Mesenchymal stem cell (in vitro differentiated cells and primary cell): Measurements from ENCODE around the gene SSC4D.

Source experiments
- DNase-seq: peaks from one replicate; pipeline ENCODE4 v3.0.0-alpha.2; 2013
- H2AFZ ChIP-seq: one replicate; pipeline ENCODE4 v1.6.1; 2013; ENCODE audit warnings: low read depth, mild to moderate bottlenecking, control low read depth, inconsistent platforms, low read length, moderate library complexity
- H2AK5ac ChIP-seq: 2 replicates; pipeline ENCODE4 v1.6.1; 2013; ENCODE audit warnings: low read length, moderate library complexity, mild to moderate bottlenecking, inconsistent platforms; ENCODE audit not compliant: severe bottlenecking
- H2BK120ac ChIP-seq: one replicate; pipeline ENCODE4 v1.6.1; 2013; ENCODE audit warnings: low read depth, mild to moderate bottlenecking, inconsistent platforms, low read length, moderate library complexity
- H2BK12ac ChIP-seq, 2 experiments: one replicate each; pipeline ENCODE4 v1.6.1; 2013; ENCODE audit warnings: inconsistent platforms in 2 of 2, low read length in 2 of 2, mild to moderate bottlenecking in 2 of 2, moderate library complexity in 2 of 2, control low read depth in 1 of 2
- H2BK15ac ChIP-seq: one replicate; pipeline ENCODE4 v1.6.1; 2013; ENCODE audit warnings: mild to moderate bottlenecking, low read depth, inconsistent platforms; ENCODE audit not compliant: poor library complexity, severe bottlenecking
- H2BK5ac ChIP-seq: 2 replicates; pipeline ENCODE4 v1.6.1; 2013; ENCODE audit warnings: low read depth, mild to moderate bottlenecking, low read length, control low read depth, inconsistent platforms; ENCODE audit not compliant: poor library complexity, severe bottlenecking
- H3K14ac ChIP-seq, 2 experiments: one replicate each; pipeline ENCODE4 v1.6.1; 2013; ENCODE audit warnings: inconsistent platforms in 2 of 2, low read length in 2 of 2, control low read depth in 1 of 2, mild to moderate bottlenecking in 1 of 2, moderate library complexity in 1 of 2
- H3K18ac ChIP-seq, 2 experiments: one replicate each; pipeline ENCODE4 v1.6.1; 2013; ENCODE audit warnings: inconsistent platforms in 2 of 2, low read length in 2 of 2, control low read depth in 1 of 2, low read depth in 1 of 2, mild to moderate bottlenecking in 1 of 2
- H3K23ac ChIP-seq, 2 experiments: one replicate each; pipeline ENCODE4 v1.6.1; 2013; ENCODE audit warnings: inconsistent platforms in 2 of 2, low read length in 2 of 2, mild to moderate bottlenecking in 2 of 2, moderate library complexity in 2 of 2, control low read depth in 1 of 2
- H3K27ac ChIP-seq: 2 replicates; pipeline ENCODE4 v1.5.1; 2013; ENCODE audit warnings: mild to moderate bottlenecking, moderate library complexity, low read length, control low read depth, inconsistent platforms; ENCODE audit not compliant: poor library complexity, severe bottlenecking
- H3K27me3 ChIP-seq, 2 experiments: 2 replicates each; pipeline versions ENCODE4 v1.6.1 to v1.7.0; 2013; ENCODE audit warnings: low read length in 2 of 2, mild to moderate bottlenecking in 2 of 2, moderate library complexity in 2 of 2, control low read depth in 1 of 2, inconsistent platforms in 1 of 2; ENCODE audit not compliant: control insufficient read depth in 1 of 2, insufficient read depth in 1 of 2
- H3K36me3 ChIP-seq, 2 experiments: 2 replicates each; pipeline versions ENCODE4 v1.6.1 to v1.7.0; 2013; ENCODE audit warnings: low read length in 2 of 2, control low read depth in 1 of 2, inconsistent platforms in 1 of 2, low read depth in 1 of 2, mild to moderate bottlenecking in 1 of 2; ENCODE audit not compliant: insufficient read depth in 2 of 2, control insufficient read depth in 1 of 2
- H3K4ac ChIP-seq, 2 experiments: one replicate each; pipeline ENCODE4 v1.6.1; 2013; ENCODE audit warnings: inconsistent platforms in 2 of 2, low read length in 2 of 2, mild to moderate bottlenecking in 2 of 2, moderate library complexity in 2 of 2, control low read depth in 1 of 2, low read depth in 1 of 2
- H3K4me1 ChIP-seq: 2 replicates; pipeline ENCODE4 v1.6.1; 2013; ENCODE audit warnings: low read depth, low read length, control low read depth; ENCODE audit not compliant: control insufficient read depth, insufficient read depth
- H3K4me2 ChIP-seq: 2 replicates; pipeline ENCODE4 v1.6.1; 2013; ENCODE audit warnings: low read length, mild to moderate bottlenecking, inconsistent platforms; ENCODE audit not compliant: poor library complexity, severe bottlenecking
- H3K4me3 ChIP-seq, 2 experiments: 2 replicates each; pipeline versions ENCODE4 v1.5.1 to v1.7.0; 2013; ENCODE audit warnings: low read length in 2 of 2, mild to moderate bottlenecking in 2 of 2, control low read depth in 1 of 2, low read depth in 1 of 2; ENCODE audit not compliant: insufficient read depth in 1 of 2
- H3K79me1 ChIP-seq: replicated peaks from 2 replicates; pipeline ENCODE4 v1.6.1; 2013; ENCODE audit warnings: mild to moderate bottlenecking, control low read depth, low read length, inconsistent platforms; ENCODE audit not compliant: poor library complexity, severe bottlenecking
- H3K9ac ChIP-seq: 2 replicates; pipeline ENCODE4 v1.7.0; 2013; ENCODE audit warnings: mild to moderate bottlenecking, low read length, moderate library complexity
- H3K9me3 ChIP-seq: 2 replicates; pipeline ENCODE4 v1.7.0; 2013; ENCODE audit warnings: mild to moderate bottlenecking, low read length; ENCODE audit not compliant: control insufficient read depth
- H4K8ac ChIP-seq: one replicate; pipeline ENCODE4 v1.6.1; 2013; ENCODE audit warnings: inconsistent platforms, mild to moderate bottlenecking, low read length, moderate library complexity
- H4K91ac ChIP-seq: one replicate; pipeline ENCODE4 v1.6.1; 2013; ENCODE audit warnings: mild to moderate bottlenecking, low read length, inconsistent platforms
- WGBS: methylation state at CpG from one replicate; pipeline ENCODE4 v1.1.7; 2013; ENCODE audit warnings: mixed read lengths; 5-methylcytosine and 5-hydroxymethylcytosine counted together

Gene SSC4D

GRCh38 chr7:76343931-76344321, 65.6 kb downstream of the SSC4D start:
- no peak overlapping the region for H3K4me2 ChIP-seq
- no peaks in the 10 kb centered on the region for H3K9me3 ChIP-seq
- H3K27me3 ChIP-seq, result no peaks in the 10 kb centered on the region
- H3K4ac ChIP-seq, result no peak overlapping the region
- no peak overlapping the region for H3K27ac ChIP-seq
- H3K9ac ChIP-seq, result no peak overlapping the region
- H3K14ac ChIP-seq, result no peak overlapping the region
- WGBS, result 99% methylated on average over 6 of the region's 6 CpGs
- H3K18ac ChIP-seq, result no peak overlapping the region
- H3K4me3 ChIP-seq, result no peak overlapping the region
- H3K4me1 ChIP-seq, result peaks cover 9% of the 10 kb centered on the region
- no peak overlapping the region for H2BK12ac ChIP-seq
- no peak overlapping the region for H2BK5ac ChIP-seq
- DNase-seq, result no peak
- no peak overlapping the region for H2BK15ac ChIP-seq
- peaks cover 34 to 84% of the 10 kb centered on the region in 2 experiments for H3K36me3 ChIP-seq
- H4K91ac ChIP-seq, result no peak overlapping the region
- no peak overlapping the region for H3K23ac ChIP-seq
- H3K79me1 ChIP-seq, result no peaks in the 10 kb centered on the region
- H2AFZ ChIP-seq, result no peak overlapping the region
- no peak overlapping the region for H2BK120ac ChIP-seq
- H2AK5ac ChIP-seq, result no peak overlapping the region
- H4K8ac ChIP-seq, result no peak overlapping the region

GRCh38 chr7:76343294-76343930, 66.1 kb downstream of the SSC4D start:
- WGBS, result 92% methylated on average over 6 of the region's 6 CpGs
- H3K79me1 ChIP-seq, result no peaks in the 10 kb centered on the region
- H4K91ac ChIP-seq, result no peak overlapping the region

GRCh38 chr7:76342222-76342621, 67.3 kb downstream of the SSC4D start:
- Histone ChIP-seq H3K18ac (no peak overlapping the region), H3K23ac (no peak overlapping the region), H3K9me3 (no peaks in the 10 kb centered on the region), H3K4me1 (peaks cover 7% of the 10 kb centered on the region), H4K91ac (no peak overlapping the region), H3K9ac (no peak overlapping the region), H2AK5ac (no peak overlapping the region), H4K8ac (no peak overlapping the region), H3K4ac (no peak overlapping the region), H3K4me3 (no peak overlapping the region), H2BK15ac (no peak overlapping the region), H3K14ac (no peak overlapping the region), H3K4me2 (no peak overlapping the region), H2BK5ac (no peak overlapping the region), H3K27me3 (no peaks in the 10 kb centered on the region), H2BK120ac (no peak overlapping the region), H3K79me1 (no peaks in the 10 kb centered on the region), H2BK12ac (no peak overlapping the region), H2AFZ (no peak overlapping the region), H3K36me3 (peaks cover 30 to 84% of the 10 kb centered on the region in 2 experiments), H3K27ac (no peak overlapping the region)
- 96% methylated on average over 5 of the region's 5 CpGs for WGBS
- no peak for DNase-seq

More at GRCh38 chr7:76343294-76343930, 66.1 kb downstream of the SSC4D start:
- H3K18ac ChIP-seq, result no peak overlapping the region
- H2BK15ac ChIP-seq, result no peak overlapping the region
- H3K4me1 ChIP-seq, result peaks cover 7% of the 10 kb centered on the region
- H3K9me3 ChIP-seq, result no peaks in the 10 kb centered on the region
- no peak overlapping the region for H4K8ac ChIP-seq
- no peak overlapping the region for H2BK12ac ChIP-seq
- H3K4me2 ChIP-seq, result no peak overlapping the region
- H2BK120ac ChIP-seq, result no peak overlapping the region
- H3K27ac ChIP-seq, result no peak overlapping the region
- no peaks in the 10 kb centered on the region for H3K27me3 ChIP-seq
- no peak for DNase-seq
- H2AFZ ChIP-seq, result no peak overlapping the region
- no peak overlapping the region for H2AK5ac ChIP-seq
- no peak overlapping the region for H3K4ac ChIP-seq
- no peak overlapping the region for H3K4me3 ChIP-seq
- H3K36me3 ChIP-seq, result peaks cover 31 to 86% of the 10 kb centered on the region in 2 experiments
- no peak overlapping the region for H3K14ac ChIP-seq
- H3K23ac ChIP-seq, result no peak overlapping the region
- no peak overlapping the region for H2BK5ac ChIP-seq
- no peak overlapping the region for H3K9ac ChIP-seq

GRCh38 chr7:76340617-76341131, 68.8 kb downstream of the SSC4D start:
- no peak overlapping the region for H2BK120ac ChIP-seq
- no peak overlapping the region for H3K4me3 ChIP-seq
- H3K36me3 ChIP-seq, result peaks cover 17 to 80% of the 10 kb centered on the region in 2 experiments
- no peak overlapping the region for H3K4ac ChIP-seq
- peak overlapping the region; percentile 93 for H2BK15ac ChIP-seq
- peak overlapping the region; percentile 73 for H4K91ac ChIP-seq
- WGBS, result 98% methylated on average over 3 of the region's 3 CpGs
- H2AFZ ChIP-seq, result no peak overlapping the region
- H3K23ac ChIP-seq, result no peak overlapping the region
- peak; percentile 69 for DNase-seq
- H3K27ac ChIP-seq, result peak overlapping the region; percentile 58
- H3K9ac ChIP-seq, result peak overlapping the region; percentile 71
- no peak overlapping the region for H3K18ac ChIP-seq
- peaks cover 8% of the 10 kb centered on the region for H3K4me1 ChIP-seq
- no peaks in the 10 kb centered on the region for H3K27me3 ChIP-seq
- no peak overlapping the region for H2AK5ac ChIP-seq
- no peaks in the 10 kb centered on the region for H3K79me1 ChIP-seq
- H2BK5ac ChIP-seq, result no peak overlapping the region
- no peak overlapping the region for H4K8ac ChIP-seq
- no peak overlapping the region for H3K14ac ChIP-seq
- no peak overlapping the region for H3K4me2 ChIP-seq
- peak overlapping the region in 1 of 2 experiments; percentile 59 for H2BK12ac ChIP-seq
- H3K9me3 ChIP-seq, result no peaks in the 10 kb centered on the region
